Activated T-cell treated with anti-CD3 and anti-CD28 coated beads for 24 hours (primary cell): Measurements from ENCODE around the gene FAM83F.
A peak's percentile ranks its signal among the peaks of the same experiment; 100 is the strongest.

ENCODE experiments used
- DNase-seq: peaks from one replicate; pipeline ENCODE4 v3.0.0-alpha.2; 2020; ENCODE audit warnings: low read depth

Gene FAM83F

GRCh38 chr22:40036126-40036525 is 41.4 kb downstream of the FAM83F start:
- no peak for DNase-seq

DNA sequence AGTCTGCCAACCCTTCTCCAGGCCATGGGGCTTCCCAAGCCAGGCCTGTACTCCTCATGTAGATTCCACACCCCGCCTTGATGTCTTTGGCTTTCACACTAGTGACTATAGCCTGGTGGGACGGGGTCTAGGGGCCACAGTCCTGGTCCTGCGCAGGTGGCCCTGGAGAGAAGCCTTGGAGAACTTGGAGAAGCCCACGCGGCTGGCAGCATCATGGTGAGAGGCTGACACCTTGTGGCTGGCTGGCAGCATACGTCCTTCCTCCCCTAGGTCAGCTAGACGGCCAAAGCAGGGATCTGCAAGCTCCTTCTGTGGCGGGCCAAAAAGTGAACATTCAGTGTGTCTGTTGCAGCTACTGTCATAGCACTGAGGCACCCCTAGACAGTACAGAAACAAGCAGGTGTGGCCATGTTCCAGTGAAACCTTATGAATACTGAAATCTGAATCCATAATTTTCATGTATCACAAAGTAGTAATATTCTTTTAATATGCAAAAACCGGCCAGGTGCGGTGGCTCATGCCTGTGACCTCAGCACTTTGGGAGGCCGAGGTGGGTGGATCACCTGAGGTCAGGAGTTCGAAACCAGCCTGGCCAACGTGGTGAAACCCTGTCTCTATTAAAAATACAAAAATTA is 42.0 kb downstream of the FAM83F start:
- DNase-seq = peak; percentile 48

DNA sequence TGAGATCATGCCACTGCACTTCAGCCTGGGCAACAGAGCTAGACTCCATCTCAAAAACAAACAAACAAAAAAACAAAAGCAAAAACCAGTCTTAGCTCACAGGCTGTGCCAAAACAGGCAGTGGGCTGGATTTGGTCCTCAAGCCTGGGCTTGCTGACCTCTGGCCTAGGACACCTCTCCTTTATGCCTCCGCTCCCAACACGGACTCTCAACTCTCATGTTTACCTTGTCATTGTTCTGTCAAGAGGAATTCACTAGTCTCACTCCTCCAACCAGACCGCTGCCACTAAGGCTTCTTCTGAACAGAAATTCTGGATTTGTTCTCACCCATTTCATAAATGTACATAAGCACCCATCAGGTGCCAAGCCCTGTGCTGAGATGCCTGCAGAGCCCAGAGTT is 42.6 kb downstream of the FAM83F start:
- DNase-seq = no peak

GRCh38 chr22:40039482-40040115 is 44.8 kb downstream of the FAM83F start:
- DNase-seq = no peak

GRCh38 chr22:40040927-40041326 is 46.2 kb downstream of the FAM83F start:
- DNase-seq = no peak

- no peak for DNase-seq
These were observed 46.8 kb downstream of the FAM83F start for GRCh38 chr22:40041366-40042137.

GRCh38 chr22:40042312-40042711 is 47.6 kb downstream of the FAM83F start:
- DNase-seq = no peak

DNA sequence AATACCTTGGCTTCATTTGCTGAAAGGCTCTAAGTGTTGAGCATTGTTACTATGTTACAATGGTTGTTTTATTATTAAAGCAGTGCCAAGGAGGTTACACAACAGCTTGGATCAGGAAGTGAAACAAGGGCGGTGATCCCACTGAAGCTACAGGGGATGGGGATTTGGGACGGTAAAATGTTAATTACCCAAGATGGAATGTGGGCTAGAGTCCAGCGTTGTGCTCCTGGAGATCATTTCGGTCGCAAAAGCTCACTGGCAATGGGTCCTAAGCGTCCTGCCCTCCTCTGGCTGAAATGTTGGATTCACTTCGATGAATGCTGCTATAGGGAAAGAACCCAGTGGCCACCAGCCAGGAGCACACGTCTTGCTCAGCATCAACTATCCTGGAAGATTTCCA is 48.3 kb downstream of the FAM83F start:
- DNase-seq = no peak

- no peak for DNase-seq
These were observed 49.0 kb downstream of the FAM83F start for GRCh38 chr22:40043793-40044101.

- peak; percentile 98 for DNase-seq
These were observed 49.5 kb downstream of the FAM83F start for GRCh38 chr22:40044102-40044869.

GRCh38 chr22:40044870-40045834 is 50.4 kb downstream of the FAM83F start:
- peak; percentile 71 for DNase-seq

DNA sequence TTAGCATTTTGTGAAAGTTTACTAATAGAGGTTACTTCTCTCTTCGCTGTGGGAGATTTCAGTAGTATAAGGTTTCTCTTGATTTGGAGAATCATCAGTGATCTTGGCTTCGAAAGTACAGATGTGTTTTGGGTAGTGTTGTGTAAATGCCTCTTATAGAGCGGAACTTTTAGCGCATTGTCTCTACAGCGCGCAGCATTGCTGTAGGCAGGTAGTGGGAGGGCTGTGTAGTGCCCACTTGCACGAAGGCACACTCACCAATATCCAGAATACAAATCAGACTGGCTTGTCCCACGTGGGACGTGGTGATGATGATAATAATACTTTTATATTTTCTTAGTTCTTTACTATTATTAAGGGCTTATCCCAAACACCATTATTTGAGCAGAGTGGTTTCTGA is 51.4 kb downstream of the FAM83F start:
- DNase-seq = no peak

GRCh38 chr22:40050258-40050657 is 55.5 kb downstream of the FAM83F start:
- DNase-seq = no peak

- DNase-seq = no peak
These were observed 56.6 kb downstream of the FAM83F start for GRCh38 chr22:40051322-40051721.

- no peak for DNase-seq
These were observed 58.7 kb downstream of the FAM83F start for GRCh38 chr22:40053460-40053859.

DNA sequence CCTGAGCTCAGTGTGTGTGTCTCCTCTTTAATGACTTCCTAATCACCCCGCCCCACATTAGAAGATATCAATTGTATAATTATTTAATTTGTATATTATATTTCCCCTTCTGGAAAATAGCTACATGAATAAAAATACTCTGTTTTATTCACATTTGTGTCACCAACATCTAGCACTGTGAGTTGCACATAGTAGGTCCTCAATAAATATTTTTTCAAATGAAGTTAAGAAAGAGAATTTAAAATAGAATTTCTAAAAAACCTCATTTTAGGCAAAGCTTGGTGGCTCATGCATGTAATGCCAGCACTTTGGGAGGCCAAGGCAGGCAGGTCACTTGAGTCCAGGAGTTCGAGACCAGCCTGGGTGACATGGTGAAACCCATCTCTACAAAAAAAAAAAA is 59.7 kb downstream of the FAM83F start:
- DNase-seq = no peak

GRCh38 chr22:40055143-40055883 is 60.6 kb downstream of the FAM83F start:
- DNase-seq = no peak

GRCh38 chr22:40056154-40056553 is 61.4 kb downstream of the FAM83F start:
- DNase-seq = no peak

DNA sequence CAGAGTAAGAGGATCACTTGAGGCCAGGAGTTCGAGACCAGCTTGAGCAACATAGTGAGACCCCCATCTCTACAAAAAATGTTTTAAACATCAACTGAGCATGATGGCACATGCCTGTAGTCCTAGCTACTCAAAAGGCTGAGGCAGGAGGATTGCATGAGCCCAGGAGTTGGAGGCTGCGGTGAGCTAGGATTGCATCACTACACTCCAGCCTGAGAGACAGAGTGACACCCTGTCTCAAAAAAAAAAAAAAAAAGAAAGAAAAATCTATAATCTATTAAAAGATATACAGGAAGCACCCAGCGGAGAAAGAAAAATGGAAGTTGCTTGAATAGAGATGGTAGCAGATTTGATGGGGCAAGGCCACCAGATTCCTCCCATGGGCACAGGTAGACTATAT is 61.8 kb downstream of the FAM83F start:
- DNase-seq = no peak

DNA sequence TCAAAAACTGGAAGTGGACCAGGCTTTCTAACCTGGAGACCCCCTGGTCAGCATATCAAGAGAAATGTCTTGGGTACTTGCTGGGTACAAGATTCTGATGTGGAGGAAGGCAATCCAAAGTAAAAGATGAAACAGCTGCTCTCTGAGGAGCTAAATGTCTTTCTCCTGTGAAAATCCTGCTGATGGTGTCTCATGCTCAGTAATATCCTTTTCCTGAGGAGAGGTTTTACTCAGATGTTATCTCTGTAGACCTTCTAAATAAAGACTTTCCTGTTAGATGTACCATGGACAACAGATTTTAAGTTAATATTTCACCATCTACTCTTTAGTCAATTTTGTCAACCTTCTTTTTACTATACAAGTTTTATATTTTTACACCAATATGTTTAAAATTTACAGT is 62.9 kb downstream of the FAM83F start:
- DNase-seq = no peak

DNA sequence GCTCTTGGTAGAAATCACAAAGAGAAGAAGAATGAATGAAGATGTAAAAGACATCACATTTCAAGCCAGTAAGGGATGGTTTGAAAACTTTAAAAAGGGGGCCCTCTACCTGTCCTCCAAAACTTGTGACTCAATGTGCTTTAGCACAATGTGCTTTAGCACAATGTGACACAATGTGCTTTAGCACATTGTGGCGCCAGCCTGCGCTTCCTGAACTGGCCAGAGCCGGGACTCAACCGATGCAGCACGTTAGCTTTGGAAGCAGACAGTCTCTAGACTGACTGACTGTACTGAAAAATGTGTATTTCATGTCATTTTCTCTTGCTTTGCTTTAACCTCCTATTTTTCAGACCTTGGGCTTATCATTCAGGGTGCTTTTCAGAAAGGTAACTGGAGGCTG is 63.5 kb downstream of the FAM83F start:
- DNase-seq = no peak
